Liver (tissue), 9 donors: Measurements from ENCODE around the gene ANTXR2. TPM values are rescaled to one million over a fixed set of nuclear protein-coding genes. Genes with fewer than 3 reads are reported as not detected.

Source experiments
- DNase-seq: peaks from one replicate; pipeline ENCODE4 v3.0.0-alpha.2; 2017; ENCODE audit warnings: low spot score
- H3K27ac ChIP-seq, 2 donors: one replicate each; pipeline ENCODE4 v1.7.0; 2013; ENCODE audit warnings: inconsistent platforms in 2 of 2, low read length in 2 of 2, control low read depth in 1 of 2, low read depth in 1 of 2, mild to moderate bottlenecking in 1 of 2
- H3K27me3 ChIP-seq, 4 donors: one replicate each; pipeline versions ENCODE4 v1.6.1 to v1.7.0; 2013; ENCODE audit warnings: low read length in 3 of 4, inconsistent platforms in 1 of 4, mild to moderate bottlenecking in 1 of 4, moderate library complexity in 1 of 4; ENCODE audit not compliant: control insufficient read depth in 4 of 4, insufficient read depth in 4 of 4
- H3K36me3 ChIP-seq, 4 donors: one replicate each; pipeline versions ENCODE4 v1.6.1 to v1.7.0; 2013; ENCODE audit warnings: low read length in 3 of 4, mild to moderate bottlenecking in 3 of 4, low read depth in 1 of 4, moderate library complexity in 1 of 4; ENCODE audit not compliant: control insufficient read depth in 4 of 4, insufficient read depth in 3 of 4
- H3K4me1 ChIP-seq, 4 donors: one replicate each; pipeline versions ENCODE4 v1.6.1 to v1.7.0; 2013; ENCODE audit warnings: low read length in 3 of 4, mild to moderate bottlenecking in 3 of 4, moderate library complexity in 1 of 4; ENCODE audit not compliant: control insufficient read depth in 4 of 4, insufficient read depth in 4 of 4
- H3K4me3 ChIP-seq, 3 donors: one replicate each; pipeline versions ENCODE4 v1.6.1 to v1.7.0; 2013; ENCODE audit warnings: low read length in 3 of 3, control low read depth in 1 of 3, low read depth in 1 of 3, mild to moderate bottlenecking in 1 of 3
- H3K9ac ChIP-seq, 2 donors: one replicate each; pipeline ENCODE4 v1.7.0; 2013; ENCODE audit warnings: low read length in 2 of 2, mild to moderate bottlenecking in 2 of 2, moderate library complexity in 2 of 2, control low read depth in 1 of 2, low read depth in 1 of 2
- H3K9me3 ChIP-seq, 4 donors: one replicate each; pipeline versions ENCODE4 v1.6.1 to v1.7.0; 2013; ENCODE audit warnings: low read length in 3 of 4; ENCODE audit not compliant: control insufficient read depth in 4 of 4
- EGR1 ChIP-seq, 2 donors: IDR thresholded peaks; 2 replicates each; pipeline ENCODE4 v1.6.1; 2016 to 2018; ENCODE audit warnings: antibody characterized with exemption in 2 of 2, low read depth in 2 of 2
- FOXA1 ChIP-seq: IDR thresholded peaks from 2 replicates; pipeline ENCODE4 v1.6.1; 2016; ENCODE audit warnings: antibody characterized with exemption
- FOXA2 ChIP-seq: IDR thresholded peaks from 2 replicates; pipeline ENCODE4 v1.6.1; 2016; ENCODE audit warnings: antibody characterized with exemption
- GABPA ChIP-seq, 2 donors: IDR thresholded peaks in 1 of 2; conservative IDR thresholded peaks in 1 of 2; 2 replicates each; pipeline ENCODE4 v1.6.1; 2016; ENCODE audit warnings: antibody characterized with exemption in 2 of 2, mild to moderate bottlenecking in 1 of 2, moderate library complexity in 1 of 2
- HNF4A ChIP-seq, 2 donors: conservative IDR thresholded peaks; 2 replicates each; pipeline ENCODE4 v1.6.1; 2016; ENCODE audit warnings: antibody characterized with exemption in 2 of 2, mild to moderate bottlenecking in 2 of 2
- HNF4G ChIP-seq: IDR thresholded peaks from 2 replicates; pipeline ENCODE4 v1.6.1; 2016; ENCODE audit warnings: antibody characterized with exemption
- JUND ChIP-seq, 2 donors: IDR thresholded peaks; 2 replicates each; pipeline ENCODE4 v1.6.1; 2016; ENCODE audit warnings: antibody characterized with exemption in 2 of 2
- NR2F2 ChIP-seq: IDR thresholded peaks from 2 replicates; pipeline ENCODE4 v1.6.1; 2016; ENCODE audit warnings: antibody characterized with exemption
- RAD21 ChIP-seq, 2 donors: IDR thresholded peaks; 2 replicates each; pipeline ENCODE4 v1.6.1; 2016; ENCODE audit warnings: antibody characterized with exemption in 2 of 2, mild to moderate bottlenecking in 2 of 2
- RXRA ChIP-seq, 2 donors: IDR thresholded peaks; 2 replicates each; pipeline ENCODE4 v1.6.1; 2017 to 2018; ENCODE audit warnings: antibody characterized with exemption in 2 of 2, mild to moderate bottlenecking in 1 of 2
- SP1 ChIP-seq: IDR thresholded peaks from 2 replicates; pipeline ENCODE4 v1.6.1; 2018; ENCODE audit warnings: antibody characterized with exemption, mild to moderate bottlenecking
- TAF1 ChIP-seq: conservative IDR thresholded peaks from 2 replicates; pipeline ENCODE4 v1.6.1; 2016; ENCODE audit warnings: antibody characterized with exemption, mild to moderate bottlenecking
- YY1 ChIP-seq: IDR thresholded peaks from 2 replicates; pipeline ENCODE4 v1.6.1; 2016; ENCODE audit warnings: antibody characterized with exemption, mild to moderate bottlenecking
- WGBS: extraction: QIAGEN DNeasy Blood & Tissue Kit; methylation state at CpG from one replicate; pipeline ENCODE4 v1.1.7; 2013; 5-methylcytosine and 5-hydroxymethylcytosine counted together
- polyA plus RNA-seq, 2 donors: library from polyadenylated mRNA; stranded (reverse) in 1 of 2; unstranded in 1 of 2; fragments of 200-250 nt in 1 of 2; fragments of >200 nt in 1 of 2; fragmentation: Nextera tagmentation in 1 of 2; extraction: Ambion mirVana in 1 of 2; gene quantifications; one replicate each; pipeline versions ENCODE4 v1.2.1 to v1.2.3, GENCODE V29; 2013 to 2015
- total RNA-seq, 2 donors: library from RNA; depleted of rRNA; stranded (reverse); fragments of >200 nt; gene quantifications; one replicate each; pipeline ENCODE4 v1.2.3, GENCODE V29; 2014
- TF ChIP-seq, protein P1 (sequence below): IDR thresholded peaks from 2 replicates; pipeline ENCODE4 v1.6.1; 2016; ENCODE audit warnings: antibody characterized with exemption
- TF ChIP-seq, protein P2 (sequence below): fragments of 150-350 bp; IDR thresholded peaks from 2 replicates; pipeline ENCODE4 v1.5.1; 2017; ENCODE audit warnings: improper control_type of control experiment, low read depth, low read length; ENCODE audit not compliant: missing input control
- TF ChIP-seq, protein P3 (sequence below): IDR thresholded peaks from 2 replicates; pipeline ENCODE4 v1.6.1; 2016; ENCODE audit warnings: antibody characterized with exemption
- TF ChIP-seq, protein P4 (sequence below): IDR thresholded peaks from 2 replicates; pipeline ENCODE4 v1.6.1; 2016; ENCODE audit warnings: antibody characterized with exemption, mild to moderate bottlenecking
- TF ChIP-seq, protein P5 (sequence below): IDR thresholded peaks from 2 replicates; pipeline ENCODE4 v1.6.1; 2016; ENCODE audit warnings: antibody characterized with exemption
- donor health status: healthy.
- donor health status: healthy.
- donor health status: healthy.
- donor health status: healthy.
- donor health status: healthy.

Gene ANTXR2
- total and polyA plus RNA-seq, 4 donors: 16.1 to 30.5 (median 21.3) TPM

DNA sequence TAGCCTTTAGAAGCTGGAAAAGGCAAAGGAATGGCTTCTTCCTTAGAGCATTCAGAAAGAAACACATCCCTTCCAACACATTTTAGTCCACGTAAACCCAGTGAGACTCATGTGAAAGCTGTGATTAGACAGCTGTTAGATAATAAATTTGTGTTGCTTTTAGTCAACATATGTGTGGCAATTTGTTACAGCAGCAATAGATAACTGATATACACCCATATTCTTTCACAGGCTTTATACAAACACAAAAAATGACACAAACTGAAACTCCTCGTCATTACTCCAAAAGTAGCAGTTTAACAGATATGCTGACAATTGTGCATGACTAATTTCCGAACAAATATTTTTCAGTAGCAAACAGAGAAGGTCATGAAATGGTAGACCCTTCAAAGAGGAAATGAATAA, 65.3 kb downstream of the ANTXR2 start:
- Histone ChIP-seq H3K27ac (no peak overlapping the region), H3K9ac (no peak overlapping the region), H3K27me3 (no peaks in the 10 kb centered on the region), H3K9me3 (peaks cover 2 to 5% (median 3%) of the 10 kb centered on the region in 4 donors), H3K4me3 (no peak overlapping the region), H3K36me3 (peaks cover 0 to 7% (median 6%) of the 10 kb centered on the region in 4 donors), H3K4me1 (peaks cover 0 to 12% (median 3%) of the 10 kb centered on the region in 4 donors)
- WGBS: 86% methylated on average over 3 of the region's 3 CpGs
- TF ChIP-seq NR2F2: no peak
- TF ChIP-seq GABPA (IDR thresholded peaks at IDR 0.05 in 1 of 2, conservative IDR thresholded peaks at IDR 0.05 in 1 of 2): no peak
- TF ChIP-seq JUND (IDR thresholded peaks at IDR 0.05): no peak
- TF ChIP-seq EGR1 (IDR thresholded peaks at IDR 0.05; ENCODE audit: low read depth in 2 of 2): no peak
- no peak for TF ChIP-seq RXRA (IDR thresholded peaks at IDR 0.05)
- TF ChIP-seq TAF1: no peak
- TF ChIP-seq HNF4A (conservative IDR thresholded peaks at IDR 0.05): no peak
- no peak for TF ChIP-seq YY1
- TF ChIP-seq, protein P1, sequence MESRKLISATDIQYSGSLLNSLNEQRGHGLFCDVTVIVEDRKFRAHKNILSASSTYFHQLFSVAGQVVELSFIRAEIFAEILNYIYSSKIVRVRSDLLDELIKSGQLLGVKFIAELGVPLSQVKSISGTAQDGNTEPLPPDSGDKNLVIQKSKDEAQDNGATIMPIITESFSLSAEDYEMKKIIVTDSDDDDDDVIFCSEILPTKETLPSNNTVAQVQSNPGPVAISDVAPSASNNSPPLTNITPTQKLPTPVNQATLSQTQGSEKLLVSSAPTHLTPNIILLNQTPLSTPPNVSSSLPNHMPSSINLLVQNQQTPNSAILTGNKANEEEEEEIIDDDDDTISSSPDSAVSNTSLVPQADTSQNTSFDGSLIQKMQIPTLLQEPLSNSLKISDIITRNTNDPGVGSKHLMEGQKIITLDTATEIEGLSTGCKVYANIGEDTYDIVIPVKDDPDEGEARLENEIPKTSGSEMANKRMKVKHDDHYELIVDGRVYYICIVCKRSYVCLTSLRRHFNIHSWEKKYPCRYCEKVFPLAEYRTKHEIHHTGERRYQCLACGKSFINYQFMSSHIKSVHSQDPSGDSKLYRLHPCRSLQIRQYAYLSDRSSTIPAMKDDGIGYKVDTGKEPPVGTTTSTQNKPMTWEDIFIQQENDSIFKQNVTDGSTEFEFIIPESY: no peak
- TF ChIP-seq, protein P2, sequence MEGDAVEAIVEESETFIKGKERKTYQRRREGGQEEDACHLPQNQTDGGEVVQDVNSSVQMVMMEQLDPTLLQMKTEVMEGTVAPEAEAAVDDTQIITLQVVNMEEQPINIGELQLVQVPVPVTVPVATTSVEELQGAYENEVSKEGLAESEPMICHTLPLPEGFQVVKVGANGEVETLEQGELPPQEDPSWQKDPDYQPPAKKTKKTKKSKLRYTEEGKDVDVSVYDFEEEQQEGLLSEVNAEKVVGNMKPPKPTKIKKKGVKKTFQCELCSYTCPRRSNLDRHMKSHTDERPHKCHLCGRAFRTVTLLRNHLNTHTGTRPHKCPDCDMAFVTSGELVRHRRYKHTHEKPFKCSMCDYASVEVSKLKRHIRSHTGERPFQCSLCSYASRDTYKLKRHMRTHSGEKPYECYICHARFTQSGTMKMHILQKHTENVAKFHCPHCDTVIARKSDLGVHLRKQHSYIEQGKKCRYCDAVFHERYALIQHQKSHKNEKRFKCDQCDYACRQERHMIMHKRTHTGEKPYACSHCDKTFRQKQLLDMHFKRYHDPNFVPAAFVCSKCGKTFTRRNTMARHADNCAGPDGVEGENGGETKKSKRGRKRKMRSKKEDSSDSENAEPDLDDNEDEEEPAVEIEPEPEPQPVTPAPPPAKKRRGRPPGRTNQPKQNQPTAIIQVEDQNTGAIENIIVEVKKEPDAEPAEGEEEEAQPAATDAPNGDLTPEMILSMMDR: no peak
- no peak for TF ChIP-seq SP1
- TF ChIP-seq FOXA1: no peak
- no peak for TF ChIP-seq FOXA2
- TF ChIP-seq, protein P3, sequence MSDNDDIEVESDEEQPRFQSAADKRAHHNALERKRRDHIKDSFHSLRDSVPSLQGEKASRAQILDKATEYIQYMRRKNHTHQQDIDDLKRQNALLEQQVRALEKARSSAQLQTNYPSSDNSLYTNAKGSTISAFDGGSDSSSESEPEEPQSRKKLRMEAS: no peak
- TF ChIP-seq, protein P4, sequence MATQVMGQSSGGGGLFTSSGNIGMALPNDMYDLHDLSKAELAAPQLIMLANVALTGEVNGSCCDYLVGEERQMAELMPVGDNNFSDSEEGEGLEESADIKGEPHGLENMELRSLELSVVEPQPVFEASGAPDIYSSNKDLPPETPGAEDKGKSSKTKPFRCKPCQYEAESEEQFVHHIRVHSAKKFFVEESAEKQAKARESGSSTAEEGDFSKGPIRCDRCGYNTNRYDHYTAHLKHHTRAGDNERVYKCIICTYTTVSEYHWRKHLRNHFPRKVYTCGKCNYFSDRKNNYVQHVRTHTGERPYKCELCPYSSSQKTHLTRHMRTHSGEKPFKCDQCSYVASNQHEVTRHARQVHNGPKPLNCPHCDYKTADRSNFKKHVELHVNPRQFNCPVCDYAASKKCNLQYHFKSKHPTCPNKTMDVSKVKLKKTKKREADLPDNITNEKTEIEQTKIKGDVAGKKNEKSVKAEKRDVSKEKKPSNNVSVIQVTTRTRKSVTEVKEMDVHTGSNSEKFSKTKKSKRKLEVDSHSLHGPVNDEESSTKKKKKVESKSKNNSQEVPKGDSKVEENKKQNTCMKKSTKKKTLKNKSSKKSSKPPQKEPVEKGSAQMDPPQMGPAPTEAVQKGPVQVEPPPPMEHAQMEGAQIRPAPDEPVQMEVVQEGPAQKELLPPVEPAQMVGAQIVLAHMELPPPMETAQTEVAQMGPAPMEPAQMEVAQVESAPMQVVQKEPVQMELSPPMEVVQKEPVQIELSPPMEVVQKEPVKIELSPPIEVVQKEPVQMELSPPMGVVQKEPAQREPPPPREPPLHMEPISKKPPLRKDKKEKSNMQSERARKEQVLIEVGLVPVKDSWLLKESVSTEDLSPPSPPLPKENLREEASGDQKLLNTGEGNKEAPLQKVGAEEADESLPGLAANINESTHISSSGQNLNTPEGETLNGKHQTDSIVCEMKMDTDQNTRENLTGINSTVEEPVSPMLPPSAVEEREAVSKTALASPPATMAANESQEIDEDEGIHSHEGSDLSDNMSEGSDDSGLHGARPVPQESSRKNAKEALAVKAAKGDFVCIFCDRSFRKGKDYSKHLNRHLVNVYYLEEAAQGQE: no peak
- TF ChIP-seq, protein P5, sequence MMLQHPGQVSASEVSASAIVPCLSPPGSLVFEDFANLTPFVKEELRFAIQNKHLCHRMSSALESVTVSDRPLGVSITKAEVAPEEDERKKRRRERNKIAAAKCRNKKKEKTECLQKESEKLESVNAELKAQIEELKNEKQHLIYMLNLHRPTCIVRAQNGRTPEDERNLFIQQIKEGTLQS: no peak
- no peak for TF ChIP-seq HNF4G
- no peak for TF ChIP-seq RAD21 (IDR thresholded peaks at IDR 0.05)
- no peak for DNase-seq
